Measurements from ENCODE around the gene WEE2. TPM values are rescaled to one million over a fixed set of nuclear protein-coding genes. Genes with fewer than 3 reads are reported as not detected.

Gene WEE2
- total RNA-seq, 4 donors from 2014 or later = 0.07 TPM; not detected in 3

- DNase-seq = no peak
- H3K9me3 ChIP-seq = no peaks in the 10 kb centered on the region
- H3K27me3 ChIP-seq = no peaks in the 10 kb centered on the region
- no peaks in the 10 kb centered on the region for H3K4me1 ChIP-seq
- H3K36me3 ChIP-seq = no peaks in the 10 kb centered on the region
- no peak for TF ChIP-seq POLR2A (IDR thresholded peaks at IDR 0.05)
- TF ChIP-seq CTCF (IDR thresholded peaks at IDR 0.05) = no peak
- no peak within 1 kb of the TSS for H3K27ac ChIP-seq
- no peak within 1 kb of the TSS for H3K4me3 ChIP-seq
- intact Hi-C loops (cut with DNase I; ENCODE audit: low total_unique reads) = no loop called here
Measured at GRCh38 chr7:141776374-141776773, 68.2 kb downstream of the WEE2 start, which contains the start of gene TAS2R4. TSS of gene TAS2R4 (plus strand) at chr7:141776674. CDS start at chr7:141778489, 1,815 bp downstream.

Small RNA genes lying within 50 kb of the gene (small RNA-seq; reads per million reads assigned to genes)
- gene RNU1-82P = not detected

Other genes with a start within 250 kb of the WEE2 start
- gene AGK, start 156.9 kb upstream of the WEE2 start, total RNA-seq = 10 to 100 TPM; 11.8 to 73.8 (median 38.4) TPM
- 10 to 100 TPM in 3 of 4 donors, 1 to 10 TPM in 1; 8.5 to 29.2 (median 20.8) TPM for gene DENND11, start 6.2 kb upstream of the WEE2 start, total RNA-seq
- gene SSBP1, start 30.0 kb downstream of the WEE2 start, total RNA-seq = 100 to 1,000 TPM in 1 of 4 donors, 10 to 100 TPM in 3; 56.9 to 110 (median 71.8) TPM
- gene TAS2R3, start 55.7 kb downstream of the WEE2 start, total RNA-seq = 10 to 100 TPM in 2 of 4 donors, 1 to 10 TPM in 1, not detected in 1; 8.3 to 26.6 (median 10.0) TPM
- 1 to 10 TPM in 2 of 4 donors, under 1 TPM in 2; 0.26 to 6.5 (median 3.3) TPM for gene TAS2R4, start 68.3 kb downstream of the WEE2 start, total RNA-seq
- gene TAS2R5, start 81.9 kb downstream of the WEE2 start, total RNA-seq = 10 to 100 TPM in 1 of 4 donors, 1 to 10 TPM in 3; 1.8 to 12.0 (median 5.6) TPM
- gene PRSS37, start 133.1 kb downstream of the WEE2 start, total RNA-seq = not detected
- gene OR9A4, start 208.0 kb downstream of the WEE2 start, total RNA-seq = under 1 TPM in 2 of 4 donors, not detected in 2; 0.21 to 0.49 TPM
- 1 to 10 TPM in 1 of 4 donors, under 1 TPM in 1, not detected in 2; 0.28 to 3.8 TPM for gene CLEC5A, start 238.6 kb downstream of the WEE2 start, total RNA-seq

Data from uterus (tissue), 4 donors.